Measurements from ENCODE around the gene VSIG10. TPM values are rescaled to one million over a fixed set of nuclear protein-coding genes. Genes with fewer than 3 reads are reported as not detected.
"Not testable (repeated sequence)": the region's sequence is repeated elsewhere in the genome, so short reads cannot be mapped to it uniquely, and the experiment has no call there.

Gene VSIG10
- total RNA-seq, 1 donor from 2014 or later: 24.6 TPM

- no peak for TF ChIP-seq CTCF (conservative IDR thresholded peaks at IDR 0.05; ENCODE audit: low read depth, low read length)
Observed at GRCh38 chr12:118098911-118099671, 4.7 kb downstream of the VSIG10 start.

GRCh38 chr12:118098401-118098800, 5.4 kb downstream of the VSIG10 start:
- H3K4me3 ChIP-seq (ENCODE audit: low read depth, low read length): no peak overlapping the region
- DNase-seq (ENCODE audit: low read depth): no peak
- no peak for TF ChIP-seq CTCF (conservative IDR thresholded peaks at IDR 0.05; ENCODE audit: low read depth, low read length)

More at GRCh38 chr12:118098911-118099671, 4.7 kb downstream of the VSIG10 start:
- DNase-seq (ENCODE audit: low read depth): no peak
- H3K4me3 ChIP-seq (ENCODE audit: low read depth, low read length): no peak overlapping the region

GRCh38 chr12:118094039-118094438, 9.8 kb downstream of the VSIG10 start:
- no peak overlapping the region for H3K4me3 ChIP-seq (ENCODE audit: low read depth, low read length)
- no peak for TF ChIP-seq CTCF (conservative IDR thresholded peaks at IDR 0.05; ENCODE audit: low read depth, low read length)
- no peak for DNase-seq (ENCODE audit: low read depth)

- no peak for TF ChIP-seq CTCF (conservative IDR thresholded peaks at IDR 0.05; ENCODE audit: low read depth, low read length)
Observed at GRCh38 chr12:118089782-118090181, 14.0 kb downstream of the VSIG10 start.

GRCh38 chr12:118082161-118082560, 21.6 kb downstream of the VSIG10 start:
- no peak for TF ChIP-seq CTCF (conservative IDR thresholded peaks at IDR 0.05; ENCODE audit: low read depth, low read length)

More at GRCh38 chr12:118089782-118090181, 14.0 kb downstream of the VSIG10 start:
- no peak overlapping the region for H3K4me3 ChIP-seq (ENCODE audit: low read depth, low read length)
- no peak for DNase-seq (ENCODE audit: low read depth)

GRCh38 chr12:118081521-118081920, 22.3 kb downstream of the VSIG10 start:
- not testable (repeated sequence) for H3K4me3 ChIP-seq (ENCODE audit: low read depth, low read length); DNase-seq (ENCODE audit: low read depth)

More at GRCh38 chr12:118082161-118082560, 21.6 kb downstream of the VSIG10 start:
- DNase-seq (ENCODE audit: low read depth): no peak
- H3K4me3 ChIP-seq (ENCODE audit: low read depth, low read length): no peak overlapping the region

GRCh38 chr12:118073768-118074167, 30.0 kb downstream of the VSIG10 start:
- H3K4me3 ChIP-seq (ENCODE audit: low read depth, low read length): no peak overlapping the region
- TF ChIP-seq CTCF (conservative IDR thresholded peaks at IDR 0.05; ENCODE audit: low read depth, low read length): no peak
- DNase-seq (ENCODE audit: low read depth): no peak
